ENCODE measurements around the gene MCHR1. TPM values are rescaled to one million over a fixed set of nuclear protein-coding genes. Genes with fewer than 3 reads are reported as not detected.
"Not testable (repeated sequence)": the region's sequence is repeated elsewhere in the genome, so short reads cannot be mapped to it uniquely, and the experiment has no call there.

MCHR1 gene
- polyA plus RNA-seq, 4 donors, result 0.04 to 0.39 TPM; not detected in 2

DNA sequence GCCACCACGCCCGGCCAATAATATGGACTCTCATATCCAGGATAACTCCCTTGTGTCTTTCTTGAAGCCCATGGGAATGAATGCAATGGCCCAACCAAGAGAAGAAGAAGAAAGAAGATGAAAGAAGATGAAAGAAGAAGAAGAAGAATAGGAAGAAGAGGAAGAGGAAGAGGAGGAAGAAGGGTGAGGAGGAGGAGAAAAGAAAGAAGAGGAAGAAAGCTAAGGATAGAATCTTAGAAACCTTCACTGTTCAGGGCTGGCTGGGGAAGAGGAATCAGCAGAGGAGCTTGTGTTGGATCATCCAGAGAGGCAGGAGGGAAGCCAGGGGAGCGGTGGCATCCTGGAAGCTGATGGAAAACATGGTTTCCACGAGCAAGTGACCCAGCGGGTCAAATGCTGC lies 28.9 kb downstream of the MCHR1 start:
- H3K27ac ChIP-seq (ENCODE audit: low read depth in 1 of 3, low read length in 2 of 3), result no peak overlapping the region
- DNase-seq (no peak), FAIRE-seq (no peak)

DNA sequence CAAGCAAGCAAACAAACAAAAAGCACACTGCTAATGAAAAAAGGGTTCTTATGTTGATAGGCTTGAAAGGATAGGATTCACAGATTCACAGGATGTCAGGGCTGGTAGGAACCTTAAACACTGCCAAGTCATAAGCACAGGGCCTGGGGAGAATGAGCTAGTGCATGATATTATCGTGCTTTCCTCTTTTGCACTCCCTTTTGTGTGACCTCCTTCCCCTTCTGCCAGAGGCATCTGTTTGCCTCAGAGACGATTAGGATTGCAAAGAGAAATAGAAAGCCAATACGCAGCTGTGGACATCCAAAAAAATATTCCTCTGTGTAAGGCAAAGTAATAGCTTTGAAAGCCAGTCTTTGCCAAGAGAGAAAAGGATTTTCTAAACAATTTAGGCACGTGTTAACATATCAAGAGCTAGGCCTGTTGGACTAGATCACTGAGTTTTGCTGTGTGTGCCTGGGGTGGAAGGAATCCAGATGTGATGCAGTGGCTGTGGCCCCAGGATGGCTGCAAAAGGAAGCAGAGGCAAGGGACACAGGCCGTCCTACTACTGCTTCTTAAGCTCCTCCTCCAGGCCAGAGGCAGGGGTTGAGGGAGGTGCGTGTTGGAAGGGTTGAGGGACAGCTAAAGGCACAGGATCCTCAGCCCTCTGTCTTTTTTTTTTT lies 30.6 kb downstream of the MCHR1 start:
- Histone ChIP-seq H3K36me3 (ENCODE audit: control insufficient read depth in 3 of 3, insufficient read depth in 2 of 3, low read depth in 1 of 3, low read length in 3 of 3) (no peaks in the 10 kb centered on the region), H3K27me3 (ENCODE audit: control insufficient read depth in 3 of 3, insufficient read depth in 3 of 3, low read length in 3 of 3) (no peaks in the 10 kb centered on the region), H3K4me1 (ENCODE audit: control insufficient read depth in 3 of 3, insufficient read depth in 2 of 3, low read depth in 1 of 3, low read length in 2 of 3) (peaks cover 0 to 23% (median 0%) of the 10 kb centered on the region in 3 donors), H3K27ac (ENCODE audit: low read depth in 1 of 3, low read length in 2 of 3) (peak overlapping the region in 2 of 3 donors; percentile 24 to 38), H3K9me3 (ENCODE audit: control insufficient read depth in 2 of 2, insufficient read depth in 1 of 2, low read depth in 1 of 2, low read length in 1 of 2) (peaks cover 0 to 7% of the 10 kb centered on the region in 2 donors), H3K4me3 (ENCODE audit: low read depth in 1 of 3, low read length in 3 of 3) (no peak overlapping the region)
- 59 to 86% (median 85%) methylated on average over 6 of the region's 6 CpGs for WGBS, 3 donors
- DNase-seq (peak in 1 of 2 donors; percentile 20), FAIRE-seq (no peak)

More for the DNA sequence above, 28.9 kb downstream of the MCHR1 start:
- H3K36me3 ChIP-seq (ENCODE audit: control insufficient read depth in 3 of 3, insufficient read depth in 2 of 3, low read depth in 1 of 3, low read length in 3 of 3), result no peaks in the 10 kb centered on the region
- no peaks in the 10 kb centered on the region for H3K27me3 ChIP-seq (ENCODE audit: control insufficient read depth in 3 of 3, insufficient read depth in 3 of 3, low read length in 3 of 3)
- no peak overlapping the region for H3K4me3 ChIP-seq (ENCODE audit: low read depth in 1 of 3, low read length in 3 of 3)
- peaks cover 0 to 11% (median 0%) of the 10 kb centered on the region in 3 donors for H3K4me1 ChIP-seq (ENCODE audit: control insufficient read depth in 3 of 3, insufficient read depth in 2 of 3, low read depth in 1 of 3, low read length in 2 of 3)
- WGBS, 3 donors, result 97 to 98% (median 97%) methylated on average over 5 of the region's 5 CpGs
- peaks cover 0 to 7% of the 10 kb centered on the region in 2 donors for H3K9me3 ChIP-seq (ENCODE audit: control insufficient read depth in 2 of 2, insufficient read depth in 1 of 2, low read depth in 1 of 2, low read length in 1 of 2)

DNA sequence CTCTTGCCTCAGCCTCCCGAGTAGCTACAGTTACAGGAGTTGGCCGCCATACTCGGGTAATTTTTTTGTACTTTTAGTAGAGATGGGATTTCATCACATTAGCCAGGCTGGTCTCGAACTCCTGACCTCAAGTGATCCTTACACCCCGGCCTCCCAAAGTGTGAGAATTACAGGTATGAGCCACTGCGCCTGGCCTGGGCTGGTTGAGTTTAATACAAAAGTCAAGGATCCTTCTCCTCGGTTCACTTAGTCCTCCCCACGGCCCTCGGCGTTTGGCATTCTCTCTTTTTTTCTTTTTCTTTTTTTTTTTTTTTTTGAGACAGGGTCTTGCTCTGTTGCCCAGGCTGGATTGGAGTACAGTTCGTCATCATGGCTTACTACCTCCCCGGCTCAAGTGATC lies 33.0 kb downstream of the MCHR1 start:
- no peaks in the 10 kb centered on the region for H3K27me3 ChIP-seq (ENCODE audit: control insufficient read depth in 3 of 3, insufficient read depth in 3 of 3, low read length in 3 of 3)
- peaks cover 0 to 26% (median 0%) of the 10 kb centered on the region in 3 donors for H3K4me1 ChIP-seq (ENCODE audit: control insufficient read depth in 3 of 3, insufficient read depth in 2 of 3, low read depth in 1 of 3, low read length in 2 of 3)
- H3K27ac ChIP-seq (ENCODE audit: low read depth in 1 of 3, low read length in 2 of 3), result no peak overlapping the region
- 92 to 98% (median 95%) methylated on average over 12 of the region's 12 CpGs for WGBS, 3 donors
- H3K4me3 ChIP-seq (ENCODE audit: low read depth in 1 of 3, low read length in 3 of 3), result no peak overlapping the region
- no peaks in the 10 kb centered on the region for H3K36me3 ChIP-seq (ENCODE audit: control insufficient read depth in 3 of 3, insufficient read depth in 2 of 3, low read depth in 1 of 3, low read length in 3 of 3)
- no peak for FAIRE-seq
- peaks cover 0 to under 1% of the 10 kb centered on the region in 2 donors for H3K9me3 ChIP-seq (ENCODE audit: control insufficient read depth in 2 of 2, insufficient read depth in 1 of 2, low read depth in 1 of 2, low read length in 1 of 2)
- DNase-seq, result no peak

DNA sequence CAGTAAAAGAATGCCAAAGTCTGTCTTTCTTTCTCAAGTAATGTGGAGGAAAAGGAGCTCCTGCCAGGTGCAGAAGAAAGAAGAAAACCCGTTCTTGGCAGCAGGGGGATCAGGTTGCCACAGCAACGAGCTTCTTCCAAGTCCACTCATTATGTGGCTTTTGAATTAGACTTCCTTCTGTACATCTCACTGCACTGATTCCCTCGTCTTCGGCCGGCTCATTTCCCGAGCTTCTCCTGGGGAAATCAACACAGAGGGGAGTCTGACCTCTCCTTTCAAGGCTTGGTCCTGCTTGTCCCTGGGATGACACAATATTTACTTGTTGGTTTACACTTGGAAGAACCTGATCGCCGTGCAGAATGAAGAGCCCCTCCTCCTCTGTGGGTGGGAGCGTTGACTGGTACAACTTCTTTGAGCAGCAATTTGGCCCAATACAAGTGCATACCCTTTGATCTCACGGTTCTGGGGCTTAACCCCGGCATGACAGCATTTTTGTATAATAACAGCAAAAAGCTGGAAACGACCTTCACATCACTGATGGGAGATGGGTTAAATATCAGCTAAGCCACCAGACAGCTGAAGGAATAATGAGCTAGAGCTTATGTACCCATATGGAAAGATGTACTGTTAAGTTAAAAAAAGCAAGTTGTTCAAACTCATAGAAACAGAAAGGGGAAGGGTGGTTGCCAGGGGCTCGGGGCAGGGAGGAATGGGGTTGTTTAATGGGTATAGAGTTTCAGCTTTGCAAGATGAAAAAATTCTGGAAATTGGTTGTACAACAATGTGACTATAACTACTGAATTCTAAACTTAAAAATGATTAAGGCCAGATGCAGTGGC lies 35.4 kb downstream of the MCHR1 start:
- H3K27ac ChIP-seq (ENCODE audit: low read depth in 1 of 3, low read length in 2 of 3), result no peak overlapping the region
- no peak overlapping the region for H3K4me3 ChIP-seq (ENCODE audit: low read depth in 1 of 3, low read length in 3 of 3)
- H3K4me1 ChIP-seq (ENCODE audit: control insufficient read depth in 3 of 3, insufficient read depth in 2 of 3, low read depth in 1 of 3, low read length in 2 of 3), result peaks cover 0 to 26% (median 0%) of the 10 kb centered on the region in 3 donors
- FAIRE-seq (no peak), DNase-seq (peak in 1 of 2 donors; percentile 52)
- no peaks in the 10 kb centered on the region for H3K36me3 ChIP-seq (ENCODE audit: control insufficient read depth in 3 of 3, insufficient read depth in 2 of 3, low read depth in 1 of 3, low read length in 3 of 3)
- 15 to 20% (median 15%) methylated on average over 13 of the region's 13 CpGs for WGBS, 3 donors
- H3K9me3 ChIP-seq (ENCODE audit: control insufficient read depth in 2 of 2, insufficient read depth in 1 of 2, low read depth in 1 of 2, low read length in 1 of 2), result no peaks in the 10 kb centered on the region
- H3K27me3 ChIP-seq (ENCODE audit: control insufficient read depth in 3 of 3, insufficient read depth in 3 of 3, low read length in 3 of 3), result no peaks in the 10 kb centered on the region

DNA sequence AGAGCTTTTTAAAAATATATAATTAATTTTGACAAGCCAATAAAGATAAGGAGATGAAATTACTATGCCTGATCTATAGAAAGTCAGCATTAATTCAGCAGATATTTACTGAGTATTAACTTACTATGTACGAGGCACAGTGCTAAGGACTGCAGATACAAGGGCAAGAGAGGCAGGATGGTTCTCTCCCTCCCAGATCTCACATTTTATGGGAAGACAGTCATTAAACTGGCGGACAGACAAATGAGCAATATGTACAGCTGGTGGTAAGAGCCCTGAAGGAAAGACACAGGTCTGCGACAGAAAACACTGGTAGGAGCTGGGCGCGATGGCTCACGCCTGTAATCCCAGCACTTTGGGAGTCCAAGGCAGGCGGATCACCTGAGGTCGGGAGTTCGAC lies 36.8 kb downstream of the MCHR1 start:
- Histone ChIP-seq H3K4me1 (ENCODE audit: control insufficient read depth in 3 of 3, insufficient read depth in 2 of 3, low read depth in 1 of 3, low read length in 2 of 3) (peaks cover 0 to 25% (median 0%) of the 10 kb centered on the region in 3 donors), H3K4me3 (ENCODE audit: low read depth in 1 of 3, low read length in 3 of 3) (no peak overlapping the region), H3K27me3 (ENCODE audit: control insufficient read depth in 3 of 3, insufficient read depth in 3 of 3, low read length in 3 of 3) (no peaks in the 10 kb centered on the region), H3K36me3 (ENCODE audit: control insufficient read depth in 3 of 3, insufficient read depth in 2 of 3, low read depth in 1 of 3, low read length in 3 of 3) (no peaks in the 10 kb centered on the region), H3K9me3 (ENCODE audit: control insufficient read depth in 2 of 2, insufficient read depth in 1 of 2, low read depth in 1 of 2, low read length in 1 of 2) (no peaks in the 10 kb centered on the region), H3K27ac (ENCODE audit: low read depth in 1 of 3, low read length in 2 of 3) (no peak overlapping the region)
- WGBS, 3 donors, result 90 to 95% (median 94%) methylated on average over 9 of the region's 9 CpGs
- DNase-seq (no peak), FAIRE-seq (no peak)

DNA sequence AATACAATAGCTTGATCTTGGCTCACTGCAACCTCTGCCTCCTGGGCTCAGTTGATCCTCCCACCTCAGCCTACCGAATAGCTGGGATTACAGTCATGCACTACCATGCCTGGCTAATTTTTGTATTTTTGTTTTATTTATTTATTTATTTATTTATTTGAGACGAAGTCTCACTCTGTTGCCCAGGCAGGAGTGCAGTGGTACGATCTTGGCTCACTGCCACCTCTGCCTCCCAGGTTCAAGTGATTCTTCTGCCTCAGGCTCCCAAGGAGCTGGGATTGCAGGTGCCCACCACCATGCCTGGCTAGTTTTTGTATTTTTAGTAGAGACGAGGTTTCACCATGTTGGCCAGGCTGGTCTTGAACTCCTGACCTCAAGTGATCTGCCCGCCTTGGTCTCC lies 38.4 kb downstream of the MCHR1 start:
- H3K27ac ChIP-seq (ENCODE audit: low read depth in 1 of 3, low read length in 2 of 3); H3K27me3 ChIP-seq (ENCODE audit: control insufficient read depth in 3 of 3, insufficient read depth in 3 of 3, low read length in 3 of 3); H3K36me3 ChIP-seq (ENCODE audit: control insufficient read depth in 3 of 3, insufficient read depth in 2 of 3, low read depth in 1 of 3, low read length in 3 of 3); H3K9me3 ChIP-seq (ENCODE audit: control insufficient read depth in 2 of 2, insufficient read depth in 1 of 2, low read depth in 1 of 2, low read length in 1 of 2); FAIRE-seq; H3K4me3 ChIP-seq (ENCODE audit: low read depth in 1 of 3, low read length in 3 of 3); DNase-seq: not testable (repeated sequence)
- peaks cover 0 to 19% (median 0%) of the 10 kb centered on the region in 3 donors for H3K4me1 ChIP-seq (ENCODE audit: control insufficient read depth in 3 of 3, insufficient read depth in 2 of 3, low read depth in 1 of 3, low read length in 2 of 3)
- WGBS, 3 donors, result 82 to 91% (median 91%) methylated on average over 5 of the region's 5 CpGs

DNA sequence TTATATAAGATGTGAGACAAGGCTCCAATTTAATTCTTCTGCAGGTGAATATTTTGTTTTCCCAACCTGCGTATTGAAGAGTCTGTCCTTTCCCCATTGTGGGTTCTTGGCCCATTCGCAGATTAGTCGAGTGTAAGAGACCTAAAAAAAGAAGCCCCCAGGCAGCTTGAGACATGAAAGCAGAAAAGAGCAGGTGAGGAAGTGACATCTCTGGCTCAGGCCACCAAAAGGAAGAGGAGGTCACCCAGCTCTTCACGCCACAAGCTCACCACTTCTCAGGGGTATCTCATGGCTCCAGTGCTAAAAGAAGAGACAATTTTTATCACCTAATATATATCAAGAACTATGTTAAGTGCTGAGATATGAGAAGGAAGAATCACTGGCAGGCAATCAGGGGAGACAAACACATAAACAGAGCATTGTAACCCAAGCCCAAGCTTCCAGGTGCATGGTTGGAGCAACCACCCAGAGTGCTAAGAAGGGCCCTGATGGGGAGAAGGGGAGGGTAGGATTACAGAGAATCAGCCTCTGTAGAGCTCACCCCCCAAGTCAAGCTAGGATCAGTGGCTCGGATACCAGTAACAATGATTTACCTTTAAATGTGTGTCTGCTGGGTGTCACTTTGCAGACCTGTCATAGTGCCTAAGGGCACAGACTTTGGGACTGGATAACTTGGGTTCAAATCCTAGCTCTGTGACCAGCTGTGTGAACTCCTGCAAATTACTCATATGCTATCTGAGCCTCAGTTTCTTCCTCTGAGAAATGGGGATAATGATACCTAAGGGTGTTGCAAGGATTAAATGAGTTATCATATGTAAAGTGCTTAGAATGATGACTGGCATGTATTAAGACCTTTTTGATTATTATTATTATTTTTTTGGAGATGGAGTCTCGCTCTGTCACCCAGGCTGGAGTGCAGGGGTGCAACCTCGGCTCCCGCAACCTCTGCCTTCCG lies 39.2 kb downstream of the MCHR1 start:
- Histone ChIP-seq H3K9me3 (ENCODE audit: control insufficient read depth in 2 of 2, insufficient read depth in 1 of 2, low read depth in 1 of 2, low read length in 1 of 2) (no peaks in the 10 kb centered on the region), H3K36me3 (ENCODE audit: control insufficient read depth in 3 of 3, insufficient read depth in 2 of 3, low read depth in 1 of 3, low read length in 3 of 3) (no peaks in the 10 kb centered on the region), H3K27me3 (ENCODE audit: control insufficient read depth in 3 of 3, insufficient read depth in 3 of 3, low read length in 3 of 3) (no peaks in the 10 kb centered on the region), H3K27ac (ENCODE audit: low read depth in 1 of 3, low read length in 2 of 3) (no peak overlapping the region), H3K4me1 (ENCODE audit: control insufficient read depth in 3 of 3, insufficient read depth in 2 of 3, low read depth in 1 of 3, low read length in 2 of 3) (peaks cover 0 to 19% (median 0%) of the 10 kb centered on the region in 3 donors), H3K4me3 (ENCODE audit: low read depth in 1 of 3, low read length in 3 of 3) (no peak overlapping the region)
- no peak for FAIRE-seq
- DNase-seq, result no peak
- WGBS, 3 donors, result 81 to 92% (median 87%) methylated on average over 9 of the region's 9 CpGs

DNA sequence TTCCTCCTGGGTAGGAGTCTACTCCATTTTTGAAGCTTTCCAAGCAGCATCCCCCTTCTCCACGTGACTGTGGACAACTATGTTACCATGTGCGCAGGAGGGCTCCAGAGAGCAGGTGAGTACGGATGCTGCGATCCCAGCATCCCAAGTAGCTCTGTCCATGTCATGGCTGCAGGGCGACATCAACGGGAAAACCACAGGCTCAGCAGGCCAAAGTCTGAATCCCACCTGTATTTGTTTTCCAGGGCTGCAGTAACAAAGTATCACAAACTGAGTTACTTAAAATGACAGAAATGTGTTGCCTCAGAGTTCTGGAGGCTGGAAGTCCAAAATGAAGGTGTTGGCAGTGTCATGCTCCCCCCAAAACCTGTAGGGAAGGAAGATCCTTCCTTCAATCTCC lies 40.3 kb downstream of the MCHR1 start:
- Histone ChIP-seq H3K36me3 (ENCODE audit: control insufficient read depth in 3 of 3, insufficient read depth in 2 of 3, low read depth in 1 of 3, low read length in 3 of 3) (no peaks in the 10 kb centered on the region), H3K4me3 (ENCODE audit: low read depth in 1 of 3, low read length in 3 of 3) (no peak overlapping the region), H3K27ac (ENCODE audit: low read depth in 1 of 3, low read length in 2 of 3) (no peak overlapping the region), H3K9me3 (ENCODE audit: control insufficient read depth in 2 of 2, insufficient read depth in 1 of 2, low read depth in 1 of 2, low read length in 1 of 2) (no peaks in the 10 kb centered on the region), H3K4me1 (ENCODE audit: control insufficient read depth in 3 of 3, insufficient read depth in 2 of 3, low read depth in 1 of 3, low read length in 2 of 3) (peaks cover 0 to 10% (median 0%) of the 10 kb centered on the region in 3 donors), H3K27me3 (ENCODE audit: control insufficient read depth in 3 of 3, insufficient read depth in 3 of 3, low read length in 3 of 3) (no peaks in the 10 kb centered on the region)
- WGBS, 3 donors, result 57 to 83% (median 60%) methylated on average over 6 of the region's 6 CpGs
- DNase-seq (no peak), FAIRE-seq (no peak)

Data from small intestine (tissue), 7 donors.